ENCODE results near the gene ANKRD36C. TPM values are rescaled to one million over a fixed set of nuclear protein-coding genes. Genes with fewer than 3 reads are reported as not detected.
A peak's percentile ranks its signal among the peaks of the same experiment; 100 is the strongest.
"Not testable (repeated sequence)": the region's sequence is repeated elsewhere in the genome, so short reads cannot be mapped to it uniquely, and the experiment has no call there.

Gene ANKRD36C
- total RNA-seq, 2 donors from 2014 or later = 45.6 to 71.9 TPM

GRCh38 chr2:96012086-96012791 lies 20.6 kb upstream of the ANKRD36C start:
- DNase-seq (ENCODE audit: low spot score in 2 of 2); H3K9me3 Mint-ChIP-seq; ATAC-seq; H3K27ac Mint-ChIP-seq; H3K36me3 Mint-ChIP-seq: not testable (repeated sequence)

DNA sequence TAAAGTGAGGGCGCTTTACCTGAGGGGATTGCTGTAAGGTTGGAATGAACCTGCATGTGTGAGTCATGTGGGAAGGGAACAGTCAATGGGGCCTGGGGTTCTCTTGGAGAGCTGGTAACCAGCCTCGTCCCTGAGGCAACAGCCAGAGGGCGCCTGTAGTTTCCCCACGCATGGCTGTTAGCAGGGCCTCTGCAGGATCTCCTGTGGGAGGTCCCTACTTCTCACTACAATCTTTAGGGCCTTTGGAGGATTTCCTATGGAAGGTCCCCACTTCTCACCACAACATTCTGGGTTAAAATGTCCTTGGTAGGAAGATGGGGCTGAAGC lies 19.5 kb upstream of the ANKRD36C start:
- ATAC-seq = peak; percentile 19 to 42
- not testable (repeated sequence) for H3K36me3 Mint-ChIP-seq; H3K9me3 Mint-ChIP-seq; DNase-seq (ENCODE audit: low spot score in 2 of 2); H3K27ac Mint-ChIP-seq

DNA sequence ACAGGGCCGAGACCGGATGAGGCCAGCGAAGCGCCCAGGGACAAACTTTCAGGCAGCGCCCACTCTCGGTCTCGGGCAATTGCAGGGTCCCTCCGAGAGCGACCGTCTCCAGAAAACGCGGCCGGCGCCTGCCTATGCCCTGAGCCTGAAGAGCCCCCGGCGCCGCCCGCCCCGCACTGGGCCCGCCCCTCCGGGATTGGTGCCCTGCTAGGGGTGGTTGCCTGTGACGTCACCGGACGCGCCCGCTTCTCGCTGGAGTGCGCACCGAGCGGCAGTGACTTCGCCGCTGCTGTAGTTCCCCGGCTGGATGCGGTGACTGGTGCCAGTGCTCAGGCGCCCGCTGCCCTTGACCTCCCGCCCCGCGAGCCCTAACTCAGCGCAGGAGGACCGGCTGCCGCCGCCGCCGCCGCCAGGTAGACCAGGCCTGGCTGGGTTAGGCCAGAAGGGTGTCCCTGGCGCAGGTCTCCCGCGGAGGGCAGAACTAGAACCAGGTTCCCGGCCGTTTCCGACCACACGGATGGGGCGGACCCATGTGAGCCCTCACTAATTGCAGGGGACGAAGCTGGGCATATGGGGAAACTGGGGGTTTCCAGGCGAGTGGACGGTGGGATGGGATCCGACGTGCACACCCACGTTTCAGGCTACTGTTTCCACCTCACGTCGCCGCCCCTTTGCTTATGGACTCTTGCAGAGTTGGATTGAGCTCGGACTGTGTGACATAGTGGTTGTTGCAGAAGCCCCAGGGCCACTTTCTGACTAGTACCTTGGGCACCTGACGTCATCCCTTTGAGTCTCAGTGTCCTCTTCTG lies 18.9 kb upstream of the ANKRD36C start:
- not testable (repeated sequence) for H3K36me3 Mint-ChIP-seq, H3K9me3 Mint-ChIP-seq
- H3K27ac Mint-ChIP-seq = peak overlapping the region; percentile 78 to 92
- DNase-seq (ENCODE audit: low spot score in 2 of 2) (peak; percentile 94 to 99), ATAC-seq (peak; percentile 98 to 100)

GRCh38 chr2:96009833-96010232 lies 18.2 kb upstream of the ANKRD36C start:
- DNase-seq (ENCODE audit: low spot score in 2 of 2); H3K9me3 Mint-ChIP-seq: not testable (repeated sequence)
- peak in 1 of 2 donors; percentile 2 for ATAC-seq

DNA sequence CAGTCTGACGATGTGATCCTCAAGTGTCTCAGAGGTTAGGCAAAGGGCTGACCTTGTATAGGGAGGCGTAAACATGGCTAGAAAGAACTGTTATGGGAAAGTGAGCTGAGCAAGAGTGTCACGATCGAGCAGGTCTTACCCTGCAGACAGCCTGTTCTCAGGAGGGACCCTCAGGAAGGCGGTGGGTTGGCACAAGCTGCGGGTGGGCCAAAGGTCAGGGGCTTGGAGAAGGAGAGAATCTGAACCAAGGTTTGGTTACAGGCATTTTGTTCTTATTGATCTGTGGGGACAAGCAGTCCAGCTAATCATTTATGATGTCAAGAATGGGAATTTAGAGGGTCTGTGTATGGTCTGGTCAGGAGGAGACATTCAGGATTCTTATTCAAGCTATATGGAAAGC lies 16.4 kb upstream of the ANKRD36C start:
- DNase-seq (ENCODE audit: low spot score in 2 of 2); H3K36me3 Mint-ChIP-seq; ATAC-seq; H3K9me3 Mint-ChIP-seq; H3K27ac Mint-ChIP-seq: not testable (repeated sequence)

More at GRCh38 chr2:96009833-96010232, 18.2 kb upstream of the ANKRD36C start:
- peak overlapping the region; percentile 78 to 92 for H3K27ac Mint-ChIP-seq
- not testable (repeated sequence) for H3K36me3 Mint-ChIP-seq

DNA sequence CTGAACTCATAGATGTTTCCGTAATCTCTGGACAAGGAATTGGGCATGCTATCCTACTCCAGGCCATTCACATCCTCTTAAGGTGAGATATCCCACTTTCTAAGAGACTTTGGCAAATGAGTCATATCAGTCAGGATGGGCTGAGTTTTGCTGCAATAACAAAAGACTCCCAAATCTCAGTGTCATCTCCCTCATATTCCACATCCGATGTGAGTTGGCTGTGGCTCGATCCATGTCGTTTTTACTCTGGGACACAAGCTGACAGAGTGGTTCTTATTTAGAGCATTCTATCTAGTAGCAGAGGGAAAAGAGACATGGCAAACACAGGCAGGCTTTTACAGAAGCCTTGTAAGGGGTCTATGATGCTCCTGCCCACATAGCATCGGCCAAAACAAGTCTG lies 14.6 kb upstream of the ANKRD36C start:
- DNase-seq (ENCODE audit: low spot score in 2 of 2); ATAC-seq; H3K27ac Mint-ChIP-seq; H3K9me3 Mint-ChIP-seq; H3K36me3 Mint-ChIP-seq: not testable (repeated sequence)

DNA sequence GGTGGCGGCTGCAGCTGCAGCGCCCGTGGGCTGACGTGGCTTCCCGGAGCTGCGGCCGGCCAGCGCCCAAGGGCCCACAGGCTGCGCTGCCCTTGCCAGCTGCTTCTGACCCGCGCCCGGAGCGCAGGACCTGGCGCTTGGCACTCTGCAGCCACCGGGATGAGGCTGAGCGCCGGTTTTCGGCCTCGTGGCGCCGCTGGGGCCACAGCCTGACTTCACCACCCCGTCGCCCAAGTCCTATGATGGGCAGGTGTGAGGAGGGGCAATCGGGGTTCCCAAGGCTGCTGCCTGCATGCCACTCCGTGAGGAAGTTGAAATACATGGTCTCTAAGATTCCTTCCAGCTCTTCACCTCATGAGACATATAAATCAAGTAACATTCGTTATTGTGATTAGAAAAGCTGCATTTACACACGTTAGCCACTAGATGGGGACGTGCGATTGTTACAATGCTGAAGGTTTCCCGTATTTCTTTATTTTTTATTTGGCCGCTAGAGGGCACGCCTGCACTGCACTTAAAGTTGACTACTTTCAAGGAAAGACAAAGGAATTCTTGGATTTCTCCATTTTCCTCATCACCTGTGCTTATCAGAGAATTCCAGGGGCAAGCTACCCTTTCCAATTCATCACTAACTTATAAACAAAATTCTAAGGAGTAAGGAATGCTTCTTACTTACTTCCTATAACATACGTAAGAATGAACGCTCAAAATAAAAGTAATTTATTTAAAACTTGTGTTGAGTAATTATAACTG lies 1.1 kb upstream of the ANKRD36C start:
- peak; percentile 63 to 65 for DNase-seq (ENCODE audit: low spot score in 2 of 2)
- H3K9me3 Mint-ChIP-seq, H3K36me3 Mint-ChIP-seq: not testable (repeated sequence)
- ATAC-seq = peak; percentile 55 to 61
- H3K27ac Mint-ChIP-seq = peak overlapping the region in 1 of 2 donors; percentile 79

DNA sequence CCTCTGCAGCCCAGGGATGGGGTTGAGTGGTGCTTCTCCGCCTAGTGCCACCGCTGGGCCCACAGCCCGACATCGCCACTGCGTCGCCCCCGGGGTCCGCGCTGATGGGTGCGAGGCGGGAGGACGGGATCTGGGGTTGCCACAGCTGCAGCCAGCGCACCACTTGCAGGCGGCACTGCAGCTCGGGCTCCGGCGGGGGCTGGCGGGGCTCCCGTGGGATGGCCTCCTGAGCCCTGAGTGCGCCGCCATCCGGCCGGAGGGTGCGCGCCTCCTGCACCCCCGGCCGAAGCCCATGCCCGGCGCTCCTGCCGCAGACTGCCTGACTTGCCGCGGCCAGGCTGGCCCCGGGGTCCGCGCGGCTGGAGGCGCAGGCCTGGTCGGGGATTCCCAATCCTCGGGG lies 478 bp upstream of the ANKRD36C start:
- H3K9me3 Mint-ChIP-seq; DNase-seq (ENCODE audit: low spot score in 2 of 2); H3K36me3 Mint-ChIP-seq: not testable (repeated sequence)
- ATAC-seq = peak; percentile 58 to 67
- H3K27ac Mint-ChIP-seq = peak overlapping the region in 1 of 2 donors; percentile 92

- H3K9me3 Mint-ChIP-seq; ATAC-seq; DNase-seq (ENCODE audit: low spot score in 2 of 2); H3K36me3 Mint-ChIP-seq: not testable (repeated sequence)
- peak overlapping the region in 1 of 2 donors; percentile 92 for H3K27ac Mint-ChIP-seq
These were observed 740 bp downstream of the ANKRD36C start for GRCh38 chr2:95990884-95991283.

- not testable (repeated sequence) for ATAC-seq; H3K9me3 Mint-ChIP-seq; H3K36me3 Mint-ChIP-seq; H3K27ac Mint-ChIP-seq; DNase-seq (ENCODE audit: low spot score in 2 of 2)
These were observed 40.0 kb downstream of the ANKRD36C start for GRCh38 chr2:95951662-95952061.

- not testable (repeated sequence) for ATAC-seq; H3K9me3 Mint-ChIP-seq; H3K27ac Mint-ChIP-seq; DNase-seq (ENCODE audit: low spot score in 2 of 2)
- peaks cover 7 to 16% of the 10 kb centered on the region in 2 donors for H3K36me3 Mint-ChIP-seq
These were observed 43.6 kb downstream of the ANKRD36C start for GRCh38 chr2:95948039-95948438.

- H3K36me3 Mint-ChIP-seq = peaks cover 11 to 16% of the 10 kb centered on the region in 2 donors
- H3K27ac Mint-ChIP-seq; H3K9me3 Mint-ChIP-seq; ATAC-seq; DNase-seq (ENCODE audit: low spot score in 2 of 2): not testable (repeated sequence)
These were observed 51.7 kb downstream of the ANKRD36C start for GRCh38 chr2:95939947-95940346.

GRCh38 chr2:95930740-95931139 lies 60.9 kb downstream of the ANKRD36C start:
- not testable (repeated sequence) for H3K9me3 Mint-ChIP-seq; H3K27ac Mint-ChIP-seq; ATAC-seq; DNase-seq (ENCODE audit: low spot score in 2 of 2)
- peaks cover 17 to 21% of the 10 kb centered on the region in 2 donors for H3K36me3 Mint-ChIP-seq

- H3K36me3 Mint-ChIP-seq = peaks cover 10 to 25% of the 10 kb centered on the region in 2 donors
These were observed 74.6 kb downstream of the ANKRD36C start for GRCh38 chr2:95917007-95917406.

DNA sequence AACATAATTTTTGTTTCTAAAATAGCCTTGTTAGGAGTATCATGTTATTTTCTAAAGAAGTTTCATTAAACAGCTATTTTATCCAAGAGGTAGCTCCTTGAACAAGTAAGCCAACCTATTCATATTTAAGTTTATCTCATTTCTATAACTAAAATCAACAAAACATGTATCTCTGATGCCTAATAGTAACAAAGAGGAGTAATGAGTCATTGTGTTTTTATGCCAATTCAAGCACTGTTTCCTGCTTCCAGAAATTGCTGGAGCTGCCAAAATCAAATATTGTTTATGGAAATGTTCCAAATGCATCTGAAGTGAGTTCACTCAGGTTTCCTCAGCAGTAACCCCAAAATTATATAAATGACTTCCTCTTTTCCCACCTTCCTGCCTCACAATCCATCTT lies 76.5 kb downstream of the ANKRD36C start:
- peaks cover 10 to 23% of the 10 kb centered on the region in 2 donors for H3K36me3 Mint-ChIP-seq
- not testable (repeated sequence) for ATAC-seq; DNase-seq (ENCODE audit: low spot score in 2 of 2); H3K9me3 Mint-ChIP-seq; H3K27ac Mint-ChIP-seq

More at GRCh38 chr2:95917007-95917406, 74.6 kb downstream of the ANKRD36C start:
- not testable (repeated sequence) for H3K9me3 Mint-ChIP-seq; ATAC-seq; DNase-seq (ENCODE audit: low spot score in 2 of 2); H3K27ac Mint-ChIP-seq

DNA sequence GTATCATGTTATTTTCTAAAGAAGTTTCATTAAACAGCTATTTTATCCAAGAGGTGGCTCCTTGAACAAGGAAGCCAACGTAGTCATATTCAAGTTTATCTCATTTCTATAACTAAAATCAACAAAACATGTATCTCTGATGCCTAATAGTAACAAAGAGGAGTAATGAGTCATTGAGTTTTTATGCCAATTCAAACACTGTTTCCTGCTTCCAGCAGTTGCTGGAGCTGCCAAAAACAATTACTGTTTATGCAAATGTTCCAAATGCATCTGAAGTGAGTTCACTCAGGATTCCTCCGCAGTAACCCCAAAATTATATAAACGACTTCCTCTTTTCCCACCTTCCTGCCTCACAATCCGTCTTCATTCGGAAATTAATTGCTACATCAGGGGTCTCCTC lies 80.2 kb downstream of the ANKRD36C start:
- not testable (repeated sequence) for ATAC-seq; H3K9me3 Mint-ChIP-seq; H3K27ac Mint-ChIP-seq; DNase-seq (ENCODE audit: low spot score in 2 of 2)
- H3K36me3 Mint-ChIP-seq = peaks cover 5 to 19% of the 10 kb centered on the region in 2 donors

- H3K27ac Mint-ChIP-seq; H3K36me3 Mint-ChIP-seq; DNase-seq (ENCODE audit: low spot score in 2 of 2); H3K9me3 Mint-ChIP-seq; ATAC-seq: not testable (repeated sequence)
These were observed 97.2 kb downstream of the ANKRD36C start for GRCh38 chr2:95894443-95894842.

Data from activated naive CD4-positive, alpha-beta T cell treated with anti-CD3 and anti-CD28 coated beads, Interleukin-2, amount 50 U/mL, for 72 hours (primary cell).